M059J (cell line): ENCODE results near the gene MIPEP. TPM values are rescaled to one million over a fixed set of nuclear protein-coding genes. Genes with fewer than 3 reads are reported as not detected.

Experiments used
- DNase-seq: peaks from one replicate; pipeline ENCODE4 v3.0.0-alpha.2; 2012; ENCODE audit warnings: low read depth
- total RNA-seq: library from RNA; depleted of rRNA; stranded (reverse); fragments of >200 nt; shearing (Covaris generic); gene quantifications from 2 replicates; pipeline ENCODE4 v1.2.3, GENCODE V29; 2014; rRNA removed

The MIPEP gene
- total RNA-seq, 1 experiment from 2014 or later, result 11.5 TPM

DNA sequence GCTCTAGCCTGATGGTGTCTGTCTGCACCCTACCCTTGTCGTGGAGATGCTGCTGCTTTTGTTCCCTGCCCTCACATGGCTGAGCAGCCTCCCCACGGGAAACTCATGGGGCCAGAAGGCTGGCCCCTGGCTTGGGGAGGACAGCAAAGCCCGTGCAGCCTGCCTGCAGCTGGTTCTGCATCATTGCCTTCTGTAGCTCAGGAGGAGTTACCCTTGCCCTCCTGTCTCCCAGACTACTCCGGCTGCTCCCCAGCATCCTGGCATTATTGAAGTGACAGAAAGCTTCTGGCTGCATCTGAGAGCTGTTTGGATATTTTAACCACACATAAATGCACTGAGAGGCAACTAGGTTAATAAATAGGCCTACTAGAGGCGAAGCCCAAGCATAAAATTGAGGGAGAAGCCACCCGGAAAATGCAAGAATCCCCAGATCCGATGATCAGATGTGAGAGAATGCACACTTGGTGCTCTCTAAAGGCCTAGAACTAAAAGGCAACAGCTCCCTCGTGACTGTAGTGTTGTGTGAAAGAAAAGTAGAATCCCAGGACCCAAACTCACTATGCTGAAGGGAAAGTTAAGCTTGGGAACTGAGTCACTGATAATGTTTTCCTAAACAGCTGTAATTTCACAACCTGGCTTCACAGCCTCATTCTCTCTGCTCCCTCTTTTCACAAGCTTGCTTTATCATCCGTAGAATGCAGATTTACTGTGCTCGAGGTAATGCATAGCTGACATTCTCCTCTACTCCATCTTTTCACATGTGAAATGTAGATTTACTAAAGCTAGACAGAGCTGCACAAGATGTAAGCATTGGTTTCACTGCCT lies 208.1 kb downstream of the MIPEP start:
- DNase-seq, result no peak

Other genes with a start within 250 kb of the MIPEP start
- gene C1QTNF9B, start 8.1 kb upstream of the MIPEP start, total RNA-seq, result not detected in 2 replicates